Immature natural killer cell (primary cell): ENCODE data around the gene RGS9. TPM values are rescaled to one million over a fixed set of nuclear protein-coding genes. Genes with fewer than 3 reads are reported as not detected.
"Not testable (repeated sequence)": the region's sequence is repeated elsewhere in the genome, so short reads cannot be mapped to it uniquely, and the experiment has no call there.

Experiments used
- DNase-seq, 3 donors: peaks; one replicate each; pipeline ENCODE4 v3.0.0; 2022; ENCODE audit warnings: mixed read lengths in 1 of 3
- H3K27ac Mint-ChIP-seq, 6 donors: one replicate each; pipeline ENCODE4 v1.8.0; 2020; ENCODE audit warnings: mixed read lengths in 6 of 6, mild to moderate bottlenecking in 5 of 6, inconsistent platforms in 4 of 6, moderate library complexity in 3 of 6
- H3K27me3 Mint-ChIP-seq, 3 donors: one replicate each; pipeline ENCODE4 v1.8.0; 2020 to 2021; ENCODE audit warnings: low read depth in 3 of 3, mild to moderate bottlenecking in 3 of 3, mixed read lengths in 3 of 3, moderate library complexity in 3 of 3, inconsistent platforms in 1 of 3
- H3K36me3 Mint-ChIP-seq, 3 donors: one replicate each; pipeline ENCODE4 v1.8.0; 2020; ENCODE audit warnings: mixed read lengths in 3 of 3, inconsistent platforms in 2 of 3, mild to moderate bottlenecking in 2 of 3
- H3K4me1 Mint-ChIP-seq, 2 donors: one replicate each; pipeline ENCODE4 v1.8.0; 2020; ENCODE audit warnings: inconsistent platforms in 2 of 2, mild to moderate bottlenecking in 2 of 2, mixed read lengths in 2 of 2, moderate library complexity in 1 of 2
- H3K4me3 Mint-ChIP-seq, 5 donors: one replicate each; pipeline ENCODE4 v1.8.0; 2020; ENCODE audit warnings: mild to moderate bottlenecking in 5 of 5, mixed read lengths in 5 of 5, inconsistent platforms in 3 of 5, moderate library complexity in 3 of 5
- H3K9me3 Mint-ChIP-seq, 6 donors: one replicate each; pipeline ENCODE4 v1.8.0; 2020; ENCODE audit warnings: mild to moderate bottlenecking in 6 of 6, mixed read lengths in 6 of 6, inconsistent platforms in 4 of 6, moderate library complexity in 3 of 6
- polyA plus RNA-seq, 3 donors: library from polyadenylated mRNA; unstranded; fragments of 300-500 nt; fragmentation: Illumina TruSeq; gene quantifications; one replicate each; pipeline ENCODE4 v1.2.3, GENCODE V29; 2021

RGS9 gene
- polyA plus RNA-seq, 3 donors from 2014 or later, result 16.9 to 30.3 (median 17.5) TPM

DNA sequence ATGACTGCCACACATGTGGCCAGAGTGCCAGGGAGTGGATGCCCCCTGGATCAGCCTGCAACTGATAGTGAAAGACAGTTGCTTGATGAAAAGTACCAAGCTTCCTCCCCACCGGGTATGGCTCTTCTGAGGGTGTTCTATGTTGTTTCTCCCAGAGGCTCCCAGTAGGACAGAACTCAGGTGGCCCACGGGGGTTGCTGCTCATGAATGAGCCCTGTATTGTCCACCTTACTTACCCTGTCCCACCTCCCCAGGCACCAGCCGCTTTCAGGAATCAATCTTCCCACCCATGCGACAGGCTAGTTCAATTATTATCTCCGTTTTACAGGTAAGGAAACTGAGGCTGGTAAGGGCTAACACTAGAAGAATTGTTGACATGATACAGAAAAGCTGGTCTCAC is 34.9 kb upstream of the RGS9 start:
- H3K27ac Mint-ChIP-seq, result no peak overlapping the region
- H3K27me3 Mint-ChIP-seq, result peaks cover 0 to 5% (median 4%) of the 10 kb centered on the region in 3 donors
- no peak for DNase-seq
- peaks cover 0 to 11% (median 6%) of the 10 kb centered on the region in 3 donors for H3K36me3 Mint-ChIP-seq
- peaks cover 21 to 24% of the 10 kb centered on the region in 2 donors for H3K4me1 Mint-ChIP-seq
- H3K4me3 Mint-ChIP-seq, result peak overlapping the region in 3 of 5 donors; percentile 3 to 18 (median 9)
- no peaks in the 10 kb centered on the region for H3K9me3 Mint-ChIP-seq

DNA sequence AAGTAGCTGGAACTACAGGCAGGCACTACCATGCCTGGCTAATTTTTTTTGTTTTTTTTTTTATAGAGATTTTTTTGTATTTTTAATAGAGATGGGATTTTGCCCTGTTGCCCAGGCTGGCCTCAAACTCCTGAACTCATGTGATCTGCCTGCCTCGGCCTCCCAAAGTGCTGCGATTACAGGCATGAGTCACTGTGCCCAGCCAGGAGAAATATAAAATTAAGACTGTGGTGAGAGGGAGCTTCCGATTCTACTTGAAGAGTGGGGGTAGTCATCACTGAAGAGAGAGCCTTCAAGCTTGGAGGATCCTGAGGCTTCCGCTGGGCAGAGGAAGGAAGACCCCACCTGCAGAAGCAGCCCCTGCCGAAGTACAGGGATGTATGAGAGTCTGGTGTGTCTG is 34.4 kb upstream of the RGS9 start:
- Mint-ChIP-seq H3K27ac (peak overlapping the region in 1 of 6 donors; percentile 17), H3K36me3 (peaks cover 0 to 11% (median 6%) of the 10 kb centered on the region in 3 donors), H3K4me3 (no peak overlapping the region), H3K27me3 (peaks cover 0 to 5% (median 4%) of the 10 kb centered on the region in 3 donors), H3K9me3 (no peaks in the 10 kb centered on the region), H3K4me1 (peaks cover 19 to 21% of the 10 kb centered on the region in 2 donors)
- DNase-seq, result no peak

DNA sequence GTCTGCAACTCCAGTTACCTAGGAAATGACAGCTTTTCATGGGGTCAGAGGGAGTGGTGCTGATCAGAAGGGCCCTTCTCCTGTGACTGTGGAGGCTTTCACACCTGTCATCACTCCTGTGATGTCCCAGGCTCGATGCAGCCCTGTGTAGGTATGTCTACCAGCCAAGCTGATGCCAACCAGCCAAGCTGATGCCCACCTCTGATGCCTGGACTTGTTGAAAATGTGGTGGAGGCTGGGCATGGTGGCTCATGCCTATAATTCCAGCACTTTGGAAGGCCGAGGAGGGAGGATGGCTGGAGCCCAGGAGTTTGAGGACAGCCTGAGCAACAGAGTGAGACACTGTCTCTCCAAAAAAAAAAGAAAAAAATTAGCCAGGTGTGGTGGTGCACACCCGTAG is 33.7 kb upstream of the RGS9 start:
- DNase-seq, result no peak
- Mint-ChIP-seq H3K4me3 (no peak overlapping the region), H3K36me3 (peaks cover 0 to 14% (median 6%) of the 10 kb centered on the region in 3 donors), H3K27me3 (peaks cover 0 to 5% (median 4%) of the 10 kb centered on the region in 3 donors), H3K4me1 (peaks cover 19 to 21% of the 10 kb centered on the region in 2 donors), H3K9me3 (no peaks in the 10 kb centered on the region), H3K27ac (peak overlapping the region in 1 of 6 donors; percentile 17)

DNA sequence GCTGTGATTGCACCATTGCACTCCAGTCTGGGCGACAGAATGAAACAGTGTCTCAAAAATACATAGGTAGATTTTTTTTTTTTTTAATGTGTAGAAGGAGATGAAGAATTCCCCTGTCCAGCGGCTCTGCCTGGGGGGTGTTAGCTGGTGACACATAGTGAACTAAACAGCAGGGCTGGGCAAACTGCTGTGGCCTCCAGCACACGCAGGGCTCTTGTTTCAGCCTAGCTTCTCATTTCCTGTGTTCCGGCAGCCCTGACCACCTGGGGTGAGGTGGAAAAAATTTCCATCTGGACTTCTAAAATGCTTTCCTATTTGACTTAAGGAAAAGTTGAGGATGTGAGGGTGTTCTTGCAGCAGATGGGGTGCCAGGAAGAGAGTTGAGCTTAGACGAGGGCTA is 33.3 kb upstream of the RGS9 start:
- no peak for DNase-seq
- peaks cover 0 to 5% (median 4%) of the 10 kb centered on the region in 3 donors for H3K27me3 Mint-ChIP-seq
- H3K4me3 Mint-ChIP-seq, result no peak overlapping the region
- H3K27ac Mint-ChIP-seq, result peak overlapping the region in 1 of 6 donors; percentile 38
- H3K36me3 Mint-ChIP-seq, result peaks cover 0 to 14% (median 6%) of the 10 kb centered on the region in 3 donors
- H3K9me3 Mint-ChIP-seq, result no peaks in the 10 kb centered on the region
- H3K4me1 Mint-ChIP-seq, result peaks cover 19 to 21% of the 10 kb centered on the region in 2 donors

DNA sequence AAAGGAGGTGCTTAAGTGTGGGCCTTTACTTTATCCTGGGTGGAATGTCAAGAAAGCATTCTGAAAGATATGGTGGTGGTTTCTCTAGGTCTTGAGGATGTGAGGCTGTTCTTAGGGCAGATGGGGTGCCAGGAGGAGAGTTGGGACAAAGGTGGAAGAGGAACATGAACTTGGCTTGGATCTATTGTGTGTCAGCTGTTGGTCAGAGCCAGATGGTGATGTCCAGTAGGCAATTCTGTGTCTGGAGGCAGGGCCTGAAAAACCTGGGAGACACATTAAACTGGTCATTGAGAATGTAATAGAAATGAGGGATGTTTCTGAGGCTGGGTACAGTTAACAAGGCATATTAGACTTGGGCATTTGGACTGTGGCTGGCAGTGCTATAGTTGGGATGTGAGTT is 32.6 kb upstream of the RGS9 start:
- Mint-ChIP-seq H3K4me3 (no peak overlapping the region), H3K4me1 (peaks cover 14 to 15% of the 10 kb centered on the region in 2 donors), H3K27ac (peak overlapping the region in 4 of 6 donors; percentile 12 to 58 (median 31)), H3K9me3 (no peaks in the 10 kb centered on the region), H3K27me3 (peaks cover 3 to 5% (median 4%) of the 10 kb centered on the region in 3 donors), H3K36me3 (peaks cover 0 to 18% (median 6%) of the 10 kb centered on the region in 3 donors)
- DNase-seq, result no peak

- peak overlapping the region in 1 of 6 donors; percentile 12 for H3K27ac Mint-ChIP-seq
- no peak for DNase-seq
- no peaks in the 10 kb centered on the region for H3K9me3 Mint-ChIP-seq
- H3K4me1 Mint-ChIP-seq, result peaks cover 11% of the 10 kb centered on the region in 2 donors
- peaks cover 0 to 18% (median 6%) of the 10 kb centered on the region in 3 donors for H3K36me3 Mint-ChIP-seq
- no peak overlapping the region for H3K4me3 Mint-ChIP-seq
- H3K27me3 Mint-ChIP-seq, result peaks cover 3 to 4% (median 3%) of the 10 kb centered on the region in 3 donors
Measured at GRCh38 chr17:65104973-65105372, 32.2 kb upstream of the RGS9 start.

- Mint-ChIP-seq H3K9me3 (no peaks in the 10 kb centered on the region), H3K4me1 (no peaks in the 10 kb centered on the region), H3K27me3 (peaks cover 1 to 3% (median 3%) of the 10 kb centered on the region in 3 donors), H3K36me3 (peaks cover 0 to 24% (median 6%) of the 10 kb centered on the region in 3 donors), H3K27ac (no peak overlapping the region), H3K4me3 (no peak overlapping the region)
- no peak for DNase-seq
Measured at GRCh38 chr17:65108152-65108551, 29.0 kb upstream of the RGS9 start.

DNA sequence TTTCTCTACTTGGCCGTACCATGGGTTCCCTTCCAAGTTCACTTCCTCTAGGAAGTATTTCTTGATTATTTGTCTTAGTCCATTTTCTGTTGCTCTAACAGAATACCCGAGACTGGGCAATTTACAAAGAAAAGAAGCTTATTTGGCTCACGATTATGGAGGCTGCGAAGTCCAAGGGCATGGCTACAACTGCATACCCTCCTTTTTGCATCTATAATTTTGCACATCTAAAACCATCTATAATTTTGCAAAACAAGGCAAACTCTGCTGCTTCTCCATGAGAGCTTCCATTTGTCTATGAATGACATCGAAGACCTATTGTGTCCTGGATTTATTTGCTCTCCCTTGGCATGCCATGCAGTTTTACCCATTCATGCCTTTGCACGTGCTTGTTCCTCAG is 27.6 kb upstream of the RGS9 start:
- H3K4me1 Mint-ChIP-seq, result no peaks in the 10 kb centered on the region
- peaks cover 0 to 18% (median 6%) of the 10 kb centered on the region in 3 donors for H3K36me3 Mint-ChIP-seq
- no peak overlapping the region for H3K4me3 Mint-ChIP-seq
- H3K27me3 Mint-ChIP-seq, result peaks cover 0 to 3% (median 3%) of the 10 kb centered on the region in 3 donors
- no peaks in the 10 kb centered on the region for H3K9me3 Mint-ChIP-seq
- DNase-seq, result no peak
- no peak overlapping the region for H3K27ac Mint-ChIP-seq

GRCh38 chr17:65109990-65110680 is 27.0 kb upstream of the RGS9 start:
- Mint-ChIP-seq H3K36me3 (peaks cover 0 to 13% (median 3%) of the 10 kb centered on the region in 3 donors), H3K4me3 (no peak overlapping the region), H3K9me3 (no peaks in the 10 kb centered on the region), H3K27ac (no peak overlapping the region), H3K27me3 (peaks cover 0 to 3% (median 3%) of the 10 kb centered on the region in 3 donors), H3K4me1 (peaks cover 3 to 4% of the 10 kb centered on the region in 2 donors)
- no peak for DNase-seq

DNA sequence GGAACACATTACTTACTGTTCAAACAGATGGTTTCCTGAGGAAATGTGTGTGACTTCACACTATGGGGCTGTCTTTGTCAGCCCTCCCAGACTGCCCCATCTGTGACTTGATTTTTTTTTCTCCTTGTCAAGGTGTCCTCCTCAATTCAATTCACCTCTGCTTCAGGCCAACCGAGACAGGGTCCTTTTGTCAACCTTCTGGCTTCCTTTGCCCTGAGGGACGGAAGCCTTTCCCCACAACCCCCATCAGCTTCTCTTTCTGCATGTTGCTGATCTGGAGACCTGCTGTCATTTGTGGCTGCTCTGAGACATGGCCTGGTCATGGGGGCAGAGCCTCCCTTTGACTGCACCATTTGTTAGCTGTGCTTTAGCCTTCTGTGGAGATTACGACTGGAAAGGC is 21.3 kb upstream of the RGS9 start:
- H3K27me3 Mint-ChIP-seq, result peaks cover 0 to 9% (median 0%) of the 10 kb centered on the region in 3 donors
- H3K4me1 Mint-ChIP-seq, result peaks cover 28 to 32% of the 10 kb centered on the region in 2 donors
- H3K27ac Mint-ChIP-seq, result peak overlapping the region; percentile 83 to 95 (median 94)
- DNase-seq, result peak; percentile 25 to 33 (median 31)
- H3K36me3 Mint-ChIP-seq, result peaks cover 0 to 6% (median 3%) of the 10 kb centered on the region in 3 donors
- no peaks in the 10 kb centered on the region for H3K9me3 Mint-ChIP-seq
- H3K4me3 Mint-ChIP-seq, result peak overlapping the region; percentile 76 to 81 (median 80)

- not testable (repeated sequence) for H3K36me3 Mint-ChIP-seq, H3K27me3 Mint-ChIP-seq, H3K9me3 Mint-ChIP-seq, DNase-seq
- Mint-ChIP-seq H3K27ac (peak overlapping the region; percentile 61 to 86 (median 82)), H3K4me1 (peaks cover 31 to 37% of the 10 kb centered on the region in 2 donors), H3K4me3 (peak overlapping the region in 2 of 5 donors; percentile 12 to 30)
Measured at GRCh38 chr17:65116515-65116914, 20.7 kb upstream of the RGS9 start.

GRCh38 chr17:65117384-65118035 is 19.7 kb upstream of the RGS9 start:
- peak overlapping the region in 3 of 5 donors; percentile 6 to 41 (median 23) for H3K4me3 Mint-ChIP-seq
- peak overlapping the region; percentile 13 to 83 (median 80) for H3K27ac Mint-ChIP-seq
- H3K27me3 Mint-ChIP-seq, result peaks cover 0 to 8% (median 0%) of the 10 kb centered on the region in 3 donors
- no peaks in the 10 kb centered on the region for H3K36me3 Mint-ChIP-seq
- peaks cover 41 to 47% of the 10 kb centered on the region in 2 donors for H3K4me1 Mint-ChIP-seq
- no peak for DNase-seq
- H3K9me3 Mint-ChIP-seq, result no peaks in the 10 kb centered on the region

- peaks cover 37 to 44% of the 10 kb centered on the region in 2 donors for H3K4me1 Mint-ChIP-seq
- H3K9me3 Mint-ChIP-seq, result no peaks in the 10 kb centered on the region
- peak overlapping the region in 5 of 6 donors; percentile 18 to 87 (median 80) for H3K27ac Mint-ChIP-seq
- no peaks in the 10 kb centered on the region for H3K36me3 Mint-ChIP-seq
- H3K27me3 Mint-ChIP-seq, result peaks cover 0 to 9% (median 3%) of the 10 kb centered on the region in 3 donors
- H3K4me3 Mint-ChIP-seq, result peak overlapping the region in 4 of 5 donors; percentile 49 to 97 (median 92)
- no peak for DNase-seq
Measured at GRCh38 chr17:65121368-65121767, 15.8 kb upstream of the RGS9 start.
